HPDE6-E6E7 (cell line): ENCODE results near the gene RAD54L2.
"Not testable (repeated sequence)": the region's sequence is repeated elsewhere in the genome, so short reads cannot be mapped to it uniquely, and the experiment has no call there.

ENCODE experiments used
- DNase-seq: peaks from one replicate; pipeline ENCODE4 v3.0.0; 2011; ENCODE audit warnings: missing footprints; ENCODE audit errors: extremely low spot score

The RAD54L2 gene

GRCh38 chr3:51539291-51539941, 897 bp downstream of the RAD54L2 start:
- no peak for DNase-seq

DNA sequence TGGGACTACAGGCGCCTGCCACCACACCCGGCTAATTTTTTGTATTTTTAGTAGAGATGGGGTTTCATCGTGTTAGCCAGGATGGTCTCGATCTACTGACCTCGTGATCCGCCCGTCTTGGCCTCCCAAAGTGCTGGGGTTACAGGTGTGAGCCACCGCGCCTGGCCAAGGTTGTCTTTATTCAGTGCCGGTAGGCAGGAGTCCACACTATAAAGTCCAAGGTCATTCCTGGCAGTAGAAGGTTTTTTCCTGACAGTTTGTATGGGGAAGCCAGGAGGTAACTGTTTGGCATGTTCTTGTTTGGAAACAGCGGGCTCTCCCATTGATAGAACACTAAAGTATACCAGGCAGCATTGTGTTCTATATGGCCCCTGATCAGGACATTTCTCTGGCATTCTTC, 4.1 kb downstream of the RAD54L2 start:
- not testable (repeated sequence) for DNase-seq

DNA sequence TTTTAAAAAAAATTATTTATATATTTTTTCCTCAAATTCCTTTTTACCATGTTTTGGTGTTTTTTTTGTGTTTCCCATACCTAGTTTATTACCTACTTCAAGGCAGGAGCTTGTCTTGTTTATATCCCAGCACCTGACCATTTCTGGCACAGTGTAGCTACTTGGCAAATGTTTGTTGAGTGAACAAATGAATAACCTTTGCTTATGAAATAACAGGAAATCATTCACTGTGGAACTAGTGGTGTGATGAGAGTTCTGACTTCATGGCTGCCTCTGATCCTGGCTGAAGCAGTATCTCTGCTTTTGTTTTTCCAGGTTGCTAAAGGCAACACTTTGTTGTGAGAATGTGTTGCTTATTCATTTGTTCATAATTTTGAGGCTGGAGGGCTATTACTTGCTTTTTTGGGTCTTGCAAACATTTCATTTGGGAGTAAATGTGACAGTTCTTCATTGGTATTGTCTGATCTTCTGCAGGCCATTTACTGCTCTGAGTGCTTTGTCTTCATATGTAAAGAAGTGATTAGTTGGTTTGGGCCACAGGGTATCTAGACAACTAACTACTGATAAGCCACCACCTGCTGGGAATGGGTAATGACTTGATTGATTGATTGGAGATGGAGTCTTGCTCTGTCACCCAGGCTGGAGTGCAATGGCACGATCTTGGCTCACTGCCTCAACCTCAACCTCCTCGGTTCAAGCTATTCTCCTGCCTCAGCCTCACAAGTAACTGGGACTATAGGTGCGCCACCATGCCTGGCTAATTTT, 5.7 kb downstream of the RAD54L2 start:
- DNase-seq = no peak

DNA sequence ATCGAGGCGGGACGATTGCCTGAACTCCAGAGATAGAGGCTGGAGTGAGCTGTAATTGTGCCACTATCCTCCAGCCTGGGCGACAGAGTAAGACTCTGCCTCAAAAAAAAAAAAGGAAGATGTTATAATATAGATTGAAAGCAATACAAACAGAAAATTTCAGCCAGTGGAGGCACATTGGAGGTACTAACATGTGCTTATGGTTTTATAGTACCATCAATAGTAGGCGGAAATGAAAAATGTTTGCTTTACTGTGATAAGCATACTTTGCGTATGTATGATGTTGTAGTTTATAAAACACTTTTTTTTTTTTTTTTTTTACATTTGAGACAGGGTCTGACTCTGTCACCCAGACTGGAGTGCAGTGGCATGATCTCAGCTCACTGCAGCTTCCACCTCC, 8.8 kb downstream of the RAD54L2 start:
- DNase-seq = no peak

DNA sequence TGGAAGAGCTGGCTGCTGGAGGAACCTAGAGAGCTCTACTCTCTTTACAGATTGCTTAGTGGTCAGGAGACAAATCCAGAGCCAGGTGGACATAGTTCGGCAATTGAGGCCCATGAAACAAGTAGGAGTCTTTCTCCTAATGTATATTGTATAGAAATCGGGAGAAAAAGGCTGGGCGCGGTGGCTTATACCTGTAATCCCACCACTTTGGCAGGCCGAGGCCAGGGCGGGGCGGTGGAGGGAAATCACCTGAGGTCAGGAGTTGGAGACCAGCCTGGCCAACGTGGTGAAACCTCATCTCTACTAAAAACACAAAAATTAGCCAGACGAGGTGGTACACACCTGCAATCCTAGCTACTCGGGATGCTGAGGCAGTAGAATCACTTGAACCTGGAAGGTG, 10.8 kb downstream of the RAD54L2 start:
- DNase-seq = no peak

- DNase-seq = no peak
These were observed 11.7 kb downstream of the RAD54L2 start for GRCh38 chr3:51550080-51550819.

DNA sequence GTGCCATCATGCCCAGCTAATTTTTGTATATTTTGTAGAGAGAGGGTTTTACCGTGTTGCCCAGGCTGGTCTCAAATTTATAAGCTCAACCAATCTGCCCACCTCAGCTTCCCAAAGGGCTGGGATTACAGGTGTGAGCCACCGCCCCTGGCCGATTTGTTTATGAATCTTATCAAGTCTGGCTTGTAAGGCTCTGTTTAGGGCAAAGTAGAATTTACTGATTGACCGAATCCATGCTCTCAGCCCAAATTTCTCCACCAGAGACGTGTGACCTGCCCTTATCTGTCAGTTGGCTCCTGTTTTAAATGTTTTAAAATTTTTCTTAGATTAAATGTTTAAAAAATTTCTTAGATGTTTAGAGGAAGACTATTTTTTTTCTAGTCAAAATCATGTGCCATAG, 19.5 kb downstream of the RAD54L2 start:
- DNase-seq = no peak

- no peak for DNase-seq
These were observed 20.9 kb downstream of the RAD54L2 start for GRCh38 chr3:51559411-51559888.

GRCh38 chr3:51559961-51560360, 21.4 kb downstream of the RAD54L2 start:
- no peak for DNase-seq

DNA sequence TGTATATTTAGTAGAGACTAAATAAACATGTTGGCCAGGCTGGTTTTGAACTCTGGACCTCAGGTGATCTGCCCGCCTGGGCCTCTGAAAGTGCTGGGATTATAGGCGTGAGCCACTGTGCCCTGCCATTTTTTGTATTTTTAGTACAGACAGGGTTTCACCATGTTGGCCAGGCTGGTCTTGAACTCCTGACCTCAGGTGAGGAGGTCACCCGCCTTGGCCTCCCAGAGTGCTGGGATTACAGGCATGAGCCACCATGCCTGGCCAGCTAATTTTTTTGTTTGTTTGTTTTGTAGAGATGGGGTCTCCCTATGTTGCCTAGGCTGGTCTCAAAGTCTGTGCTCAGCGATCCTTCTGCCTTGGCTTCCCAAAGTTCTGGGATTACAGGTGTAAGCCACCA, 23.9 kb downstream of the RAD54L2 start:
- not testable (repeated sequence) for DNase-seq

DNA sequence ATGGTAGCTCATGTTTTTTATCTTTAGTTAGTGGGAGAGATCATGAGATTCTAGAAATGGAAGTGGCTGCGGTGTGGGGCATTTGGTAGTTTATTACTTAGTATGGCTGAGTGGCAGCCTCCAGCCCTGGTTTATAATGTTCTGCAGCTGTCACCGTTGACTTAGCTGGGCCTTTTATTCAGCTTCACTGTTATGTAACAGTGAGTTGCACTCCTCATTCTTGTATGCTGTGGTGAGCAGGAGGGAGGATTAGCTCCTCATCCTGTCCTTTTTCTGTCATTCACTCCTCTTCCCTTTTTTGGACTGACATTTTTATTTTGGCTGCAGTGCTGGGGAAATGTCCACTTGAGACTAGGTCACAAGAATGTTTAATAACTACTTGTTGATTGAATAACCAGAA, 29.5 kb downstream of the RAD54L2 start:
- DNase-seq = no peak

DNA sequence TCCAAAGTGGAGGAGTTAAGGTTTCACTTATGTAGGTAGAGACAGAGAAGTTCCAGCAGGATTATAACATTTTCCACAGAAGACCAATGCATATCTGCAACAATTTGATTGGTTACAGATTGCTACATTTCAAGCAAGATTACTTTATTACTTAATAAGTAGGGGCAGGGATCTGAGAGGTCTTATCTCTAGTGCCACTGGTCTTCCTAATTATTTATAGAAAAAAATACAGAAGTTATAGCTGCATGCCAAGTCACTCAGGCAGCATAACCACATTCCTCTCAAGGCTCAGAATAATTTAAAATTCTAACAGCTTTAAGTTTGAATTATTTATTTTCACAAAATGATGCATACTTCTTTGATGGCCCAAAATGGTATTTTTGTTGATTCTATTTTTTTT, 30.5 kb downstream of the RAD54L2 start:
- no peak for DNase-seq

GRCh38 chr3:51578238-51578637, 39.7 kb downstream of the RAD54L2 start:
- DNase-seq = no peak

GRCh38 chr3:51580418-51580817, 41.9 kb downstream of the RAD54L2 start:
- no peak for DNase-seq

DNA sequence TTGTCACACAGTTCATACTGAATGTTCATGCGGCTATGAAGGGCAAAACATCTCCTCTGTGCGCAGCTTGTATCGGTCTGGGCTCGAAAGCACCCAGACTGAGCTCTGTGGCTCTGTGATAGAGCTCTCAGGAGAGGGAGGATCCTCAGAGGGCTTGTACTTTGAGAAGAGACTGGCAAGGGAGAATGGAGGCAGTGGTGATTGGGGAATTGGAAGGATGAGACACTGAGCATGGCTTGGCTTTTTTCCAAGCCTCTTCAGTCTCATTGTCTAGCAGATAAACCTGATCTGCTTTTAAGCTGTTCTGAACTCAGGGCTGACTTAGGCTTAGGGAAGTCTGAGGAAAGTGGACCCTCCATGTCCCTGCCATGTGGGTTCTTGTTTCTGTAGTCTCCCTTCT, 43.0 kb downstream of the RAD54L2 start:
- DNase-seq = no peak

DNA sequence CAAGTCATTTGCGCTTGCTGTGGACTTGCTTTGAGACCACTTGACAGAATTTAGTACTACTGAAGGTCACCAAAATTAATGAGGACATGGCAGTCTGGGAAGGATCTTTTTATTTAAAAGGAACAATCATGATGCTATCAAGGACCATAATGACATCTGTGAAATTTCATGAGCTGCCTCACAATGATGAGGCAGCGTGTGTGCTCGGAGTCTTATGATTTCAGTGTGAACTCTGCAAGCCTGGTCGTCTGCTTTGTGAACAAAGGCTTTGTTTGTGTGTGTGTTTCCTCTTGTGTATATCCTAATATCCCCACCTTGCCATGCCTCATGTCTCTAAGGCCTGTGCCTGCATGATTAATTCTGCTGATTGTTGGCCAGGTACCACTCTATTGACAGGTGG, 46.7 kb downstream of the RAD54L2 start:
- no peak for DNase-seq

- DNase-seq = no peak
These were observed 47.4 kb downstream of the RAD54L2 start for GRCh38 chr3:51585871-51586270.
